HUES6 (cell line): Measurements from ENCODE around the gene HID1.

Experiments used
- H3K27ac ChIP-seq: 2 replicates; pipeline ENCODE4 v1.7.0; 2013; ENCODE audit warnings: low read depth, mild to moderate bottlenecking, low read length, inconsistent platforms
- H3K27me3 ChIP-seq: 2 replicates; pipeline ENCODE4 v1.6.1; 2013; ENCODE audit warnings: low read length; ENCODE audit not compliant: control insufficient read depth, insufficient read depth
- H3K36me3 ChIP-seq: 2 replicates; pipeline ENCODE4 v1.6.1; 2013; ENCODE audit warnings: low read length; ENCODE audit not compliant: control insufficient read depth, insufficient read depth
- H3K4me1 ChIP-seq: 2 replicates; pipeline ENCODE4 v1.6.1; 2013; ENCODE audit warnings: low read length; ENCODE audit not compliant: control insufficient read depth, insufficient read depth
- H3K4me3 ChIP-seq: 2 replicates; pipeline ENCODE4 v1.5.1; 2013; ENCODE audit warnings: low read depth, low read length
- H3K9ac ChIP-seq: one replicate; pipeline ENCODE4 v1.6.1; 2013; ENCODE audit warnings: mild to moderate bottlenecking, low read length
- H3K9me3 ChIP-seq: 2 replicates; pipeline ENCODE4 v1.6.1; 2013; ENCODE audit warnings: low read depth, low read length; ENCODE audit not compliant: control insufficient read depth, insufficient read depth

HID1 gene

DNA sequence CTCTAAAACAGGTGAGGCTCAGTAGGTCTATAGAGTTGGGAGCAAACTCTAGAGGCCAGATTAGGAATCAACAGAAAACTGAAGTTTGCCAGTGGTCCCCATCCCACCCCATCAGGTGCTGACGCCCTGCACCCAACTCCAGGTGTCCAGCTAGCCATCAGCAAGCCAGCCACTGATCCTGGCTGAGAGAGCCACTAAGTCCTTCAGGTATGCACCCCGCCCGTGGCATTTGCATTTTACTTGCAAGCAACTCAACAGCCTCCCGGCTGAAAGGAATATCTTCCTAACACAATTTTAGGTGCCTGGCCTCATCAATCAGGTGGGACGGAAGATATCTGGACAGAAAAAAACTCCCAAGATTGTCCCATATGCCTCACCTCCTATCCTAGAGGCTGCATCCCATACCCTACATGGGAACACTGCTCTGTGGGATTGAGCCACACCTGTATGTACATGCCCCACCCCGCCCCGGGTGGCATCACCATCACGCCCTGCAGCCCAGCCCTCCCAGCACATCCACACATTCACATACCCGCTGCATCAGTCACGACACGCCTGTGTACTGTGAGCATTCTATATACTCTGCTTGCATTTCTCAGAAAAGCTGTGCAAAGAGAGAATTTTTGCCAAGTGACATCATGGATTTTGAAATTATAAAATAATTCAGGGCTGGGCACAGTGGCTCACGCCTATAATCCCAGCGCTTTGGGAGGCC lies 28.6 kb downstream of the HID1 start:
- Histone ChIP-seq H3K36me3 (no peaks in the 10 kb centered on the region), H3K27me3 (peaks cover 64% of the 10 kb centered on the region), H3K27ac (no peak overlapping the region), H3K4me1 (peaks cover 9% of the 10 kb centered on the region), H3K9ac (no peak overlapping the region), H3K9me3 (no peaks in the 10 kb centered on the region), H3K4me3 (no peak overlapping the region)

- Histone ChIP-seq H3K27ac (no peak overlapping the region), H3K4me1 (peaks cover 9% of the 10 kb centered on the region), H3K9ac (no peak overlapping the region), H3K4me3 (no peak overlapping the region), H3K36me3 (no peaks in the 10 kb centered on the region), H3K9me3 (no peaks in the 10 kb centered on the region), H3K27me3 (peaks cover 75% of the 10 kb centered on the region)
Observed at GRCh38 chr17:74941128-74941725, 31.3 kb downstream of the HID1 start.

DNA sequence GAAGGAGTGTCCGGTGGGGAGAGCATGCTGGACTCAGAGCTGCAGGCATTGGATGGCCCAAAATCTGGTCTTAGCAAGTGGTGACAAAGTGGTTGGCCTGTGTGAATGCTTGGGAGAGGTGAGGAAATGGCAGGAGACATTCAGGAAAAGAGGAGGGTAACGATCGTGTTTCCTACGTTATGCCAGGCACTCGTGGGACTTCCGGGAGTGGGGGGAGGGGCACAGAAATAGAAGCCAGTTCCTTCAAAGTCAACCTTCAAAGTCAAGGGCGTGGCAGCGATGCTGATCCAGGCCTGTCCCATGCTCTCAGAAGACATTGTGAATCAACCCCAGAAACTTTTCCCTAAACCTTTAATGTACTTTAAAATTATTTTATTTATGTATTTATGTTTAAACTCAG lies 33.0 kb downstream of the HID1 start:
- Histone ChIP-seq H3K27me3 (peaks cover 85% of the 10 kb centered on the region), H3K4me1 (peaks cover 17% of the 10 kb centered on the region), H3K9ac (no peak overlapping the region), H3K4me3 (no peak overlapping the region), H3K36me3 (no peaks in the 10 kb centered on the region), H3K27ac (no peak overlapping the region), H3K9me3 (no peaks in the 10 kb centered on the region)

GRCh38 chr17:74938194-74938950 lies 34.2 kb downstream of the HID1 start:
- no peak overlapping the region for H3K9ac ChIP-seq
- H3K36me3 ChIP-seq, result no peaks in the 10 kb centered on the region
- H3K4me3 ChIP-seq, result no peak overlapping the region
- peaks cover 8% of the 10 kb centered on the region for H3K4me1 ChIP-seq
- no peak overlapping the region for H3K27ac ChIP-seq
- H3K27me3 ChIP-seq, result peaks cover 92% of the 10 kb centered on the region
- no peaks in the 10 kb centered on the region for H3K9me3 ChIP-seq

GRCh38 chr17:74937064-74938051 lies 35.2 kb downstream of the HID1 start:
- Histone ChIP-seq H3K9me3 (no peaks in the 10 kb centered on the region), H3K27ac (no peak overlapping the region), H3K9ac (no peak overlapping the region), H3K36me3 (no peaks in the 10 kb centered on the region), H3K4me3 (no peak overlapping the region), H3K27me3 (peaks cover 95% of the 10 kb centered on the region), H3K4me1 (0 out of 2 replicates have a peak, but pooled peaks cover 7% of the 10 kb centered on the region)

DNA sequence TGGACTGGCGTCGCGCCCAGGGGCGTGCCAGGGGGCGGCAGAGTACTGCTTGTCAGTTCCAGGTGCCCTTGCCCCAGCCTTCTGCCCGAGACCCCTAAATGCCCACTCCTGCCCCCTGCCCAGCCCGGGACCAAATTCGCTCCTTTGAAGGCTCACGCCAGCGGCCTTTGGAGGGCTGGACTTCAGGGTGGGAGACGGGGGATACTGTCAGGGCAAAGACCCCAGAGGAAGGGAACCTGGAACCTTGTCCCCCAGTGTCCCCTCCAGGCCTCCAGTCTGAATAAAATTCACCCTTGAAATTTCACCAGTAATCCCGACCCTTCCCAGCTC lies 36.1 kb downstream of the HID1 start:
- no peaks in the 10 kb centered on the region for H3K36me3 ChIP-seq
- peaks cover 8% of the 10 kb centered on the region; the same call in 1 of the 2 replicates for H3K4me1 ChIP-seq
- no peaks in the 10 kb centered on the region for H3K9me3 ChIP-seq
- peaks cover 92% of the 10 kb centered on the region for H3K27me3 ChIP-seq
- no peak overlapping the region for H3K9ac ChIP-seq
- H3K27ac ChIP-seq, result no peak overlapping the region
- peak overlapping the region; percentile 53; the same call in 1 of the 2 replicates for H3K4me3 ChIP-seq

DNA sequence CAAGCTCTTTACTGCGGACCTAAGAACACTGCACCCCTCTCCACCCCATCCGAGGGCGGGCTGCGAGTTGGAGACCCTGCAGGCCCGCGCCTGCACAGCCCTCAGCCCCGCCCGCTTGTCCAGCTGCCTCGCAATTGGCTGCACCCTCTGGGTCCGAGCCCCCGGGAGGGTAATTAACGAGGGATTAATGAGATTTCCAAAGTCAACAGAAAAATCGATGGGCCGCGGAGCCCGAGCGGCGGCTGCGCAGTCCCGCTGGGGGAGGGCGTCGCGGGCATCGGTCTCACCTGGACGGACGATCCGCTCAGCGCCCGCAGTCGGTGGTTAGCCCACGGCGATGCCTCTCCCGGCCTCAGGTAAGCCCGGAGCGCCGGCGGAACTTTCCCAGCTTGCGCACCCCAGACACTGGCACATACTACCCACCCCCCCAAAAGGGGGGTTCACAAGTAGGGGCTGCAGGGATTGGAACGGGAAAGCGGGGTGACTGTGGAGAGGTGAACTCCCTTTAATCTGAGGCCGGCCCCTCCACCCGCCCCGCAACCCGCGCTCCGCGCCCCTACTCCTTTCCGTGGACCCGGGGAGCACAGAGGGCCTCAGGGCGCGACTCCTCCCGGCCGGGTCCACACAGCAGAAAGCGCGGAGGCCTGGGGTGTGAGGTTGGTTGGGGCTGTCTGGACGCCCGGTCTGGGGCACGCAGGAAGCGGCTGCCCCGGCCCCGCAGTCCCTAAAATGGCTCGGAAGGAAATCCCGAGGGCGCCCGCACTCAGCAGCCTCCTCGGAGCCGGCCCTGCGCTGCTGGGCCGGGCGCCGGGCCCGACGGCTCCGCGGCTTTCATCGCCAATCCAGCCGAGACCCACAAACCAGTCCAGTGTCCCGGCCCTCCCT lies 36.7 kb downstream of the HID1 start, which contains the start of gene OTOP3:
TSS of gene OTOP3 (plus strand) at position 314 of the 885 bp plus-strand sequence. CDS start at position 338, 24 bp downstream.
- peaks cover 92% of the 10 kb centered on the region for H3K27me3 ChIP-seq
- H3K4me1 ChIP-seq, result peaks cover 13% of the 10 kb centered on the region; the same call in 1 of the 2 replicates
- H3K27ac ChIP-seq, result no peak within 1 kb of the TSS
- H3K36me3 ChIP-seq, result no peaks in the 10 kb centered on the region
- H3K4me3 ChIP-seq, result peak within 1 kb of the TSS; percentile 53
- no peak within 1 kb of the TSS for H3K9ac ChIP-seq
- no peaks in the 10 kb centered on the region for H3K9me3 ChIP-seq

DNA sequence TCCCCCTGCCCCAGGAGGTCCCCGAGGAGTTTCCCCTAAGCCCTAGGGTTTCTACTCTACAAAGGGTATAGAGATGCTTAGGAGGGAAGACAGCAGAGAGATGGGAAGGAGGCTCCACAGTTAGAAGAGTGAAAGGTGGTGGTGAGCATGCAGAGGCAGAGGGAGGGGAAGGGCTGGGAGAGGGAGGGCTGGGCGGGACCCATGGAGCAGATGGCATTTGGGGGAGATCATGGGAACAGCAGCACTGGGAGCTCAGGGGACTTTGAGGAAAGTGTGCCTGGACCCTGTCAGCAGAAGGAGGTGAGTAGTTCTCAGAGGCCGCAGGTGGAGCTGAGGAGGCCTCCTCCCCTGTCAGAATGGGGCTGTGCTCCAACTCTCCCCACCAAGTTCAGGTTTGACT lies 37.5 kb downstream of the HID1 start:
- no peak overlapping the region for H3K9ac ChIP-seq
- H3K36me3 ChIP-seq, result no peaks in the 10 kb centered on the region
- peak overlapping the region; percentile 53 for H3K4me3 ChIP-seq
- no peak overlapping the region for H3K27ac ChIP-seq
- peaks cover 92% of the 10 kb centered on the region for H3K27me3 ChIP-seq
- H3K9me3 ChIP-seq, result no peaks in the 10 kb centered on the region
- H3K4me1 ChIP-seq, result peaks cover 13% of the 10 kb centered on the region; the same call in 1 of the 2 replicates

- Histone ChIP-seq H3K27ac (no peak overlapping the region), H3K9me3 (no peaks in the 10 kb centered on the region), H3K4me3 (no peak overlapping the region), H3K36me3 (no peaks in the 10 kb centered on the region), H3K4me1 (peaks cover 10% of the 10 kb centered on the region; the same call in 1 of the 2 replicates), H3K9ac (no peak overlapping the region), H3K27me3 (peaks cover 92% of the 10 kb centered on the region)
Observed at GRCh38 chr17:74930535-74931036, 42.0 kb downstream of the HID1 start.
